ENCODE results near the gene APBB1IP.
A peak's percentile ranks its signal among the peaks of the same experiment; 100 is the strongest.
"Not testable (repeated sequence)": the region's sequence is repeated elsewhere in the genome, so short reads cannot be mapped to it uniquely, and the experiment has no call there.

Gene APBB1IP

GRCh38 chr10:26477501-26477900 is 39.4 kb downstream of the APBB1IP start:
- no peak for DNase-seq (ENCODE audit: low read depth in 2 of 2)

DNA sequence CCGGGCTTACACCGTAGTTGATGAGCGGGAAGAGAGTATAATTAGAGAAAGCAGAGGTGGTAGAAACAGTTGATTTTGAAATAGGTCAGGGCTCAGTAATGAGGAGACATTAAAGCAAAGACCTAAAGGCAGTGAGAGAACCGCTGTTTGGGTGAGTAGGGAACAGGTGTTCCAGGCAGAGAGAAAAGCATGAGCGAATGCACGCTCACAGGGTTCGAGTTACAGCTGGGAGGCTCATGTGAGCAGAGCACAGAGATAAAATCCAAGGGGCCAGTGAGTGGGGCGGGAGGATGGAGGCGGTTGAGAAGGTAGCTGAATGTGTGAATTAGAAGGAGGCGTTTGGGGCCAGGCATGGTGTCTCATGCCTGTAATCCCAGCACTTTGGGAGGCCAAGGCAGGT is 39.9 kb downstream of the APBB1IP start:
- DNase-seq (ENCODE audit: low read depth in 2 of 2) = no peak

- DNase-seq (ENCODE audit: low read depth in 2 of 2) = no peak
Observed at GRCh38 chr10:26479766-26480492, 41.8 kb downstream of the APBB1IP start.

DNA sequence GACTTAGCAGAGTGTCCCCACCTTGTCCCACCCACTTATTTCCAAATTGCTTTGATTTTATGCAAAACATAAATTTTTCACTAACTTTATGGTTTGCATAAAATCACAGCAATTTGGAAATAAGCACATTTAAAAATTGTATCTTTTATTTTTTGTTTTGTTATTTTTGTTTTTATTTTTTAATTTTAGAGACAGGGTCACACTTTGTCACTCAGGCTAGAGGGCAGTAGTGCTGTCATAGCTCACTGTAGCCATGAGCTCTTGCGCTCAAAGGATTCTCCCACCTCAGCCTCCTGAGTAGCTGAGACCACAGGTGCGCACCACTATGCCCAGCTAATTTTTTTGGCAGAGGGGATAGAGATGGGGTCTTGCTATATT is 43.2 kb downstream of the APBB1IP start:
- no peak for DNase-seq (ENCODE audit: low read depth in 2 of 2)

- DNase-seq (ENCODE audit: low read depth in 2 of 2) = no peak
Observed at GRCh38 chr10:26481914-26482550, 43.9 kb downstream of the APBB1IP start.

GRCh38 chr10:26483554-26483953 is 45.4 kb downstream of the APBB1IP start:
- DNase-seq (ENCODE audit: low read depth in 2 of 2) = no peak

GRCh38 chr10:26485150-26485941 is 47.2 kb downstream of the APBB1IP start:
- DNase-seq (ENCODE audit: low read depth in 2 of 2) = no peak

- no peak for DNase-seq (ENCODE audit: low read depth in 2 of 2)
Observed at GRCh38 chr10:26486304-26486703, 48.2 kb downstream of the APBB1IP start.

GRCh38 chr10:26486990-26487850 is 49.1 kb downstream of the APBB1IP start:
- DNase-seq (ENCODE audit: low read depth in 2 of 2) = peak in 1 of 2 donors; percentile 59

DNA sequence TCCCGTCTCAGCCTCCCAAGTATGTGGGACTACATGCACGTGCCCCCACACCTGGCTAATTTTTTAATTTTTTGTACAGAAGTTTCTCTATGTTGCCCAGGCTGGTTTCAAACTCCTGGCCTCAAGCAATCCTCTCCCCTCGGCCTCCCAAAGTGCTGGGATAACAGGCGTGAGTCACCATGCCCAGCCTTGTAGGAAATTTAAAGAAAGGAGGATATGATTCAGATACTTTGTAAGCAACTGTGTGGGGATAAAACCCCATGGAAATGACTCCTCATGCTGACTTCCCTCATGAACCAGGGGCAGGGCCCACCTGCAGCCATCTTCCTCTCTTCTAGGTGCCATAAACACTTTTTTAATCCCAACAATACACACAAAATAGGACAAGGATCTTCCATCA is 50.2 kb downstream of the APBB1IP start:
- no peak for DNase-seq (ENCODE audit: low read depth in 2 of 2)

DNA sequence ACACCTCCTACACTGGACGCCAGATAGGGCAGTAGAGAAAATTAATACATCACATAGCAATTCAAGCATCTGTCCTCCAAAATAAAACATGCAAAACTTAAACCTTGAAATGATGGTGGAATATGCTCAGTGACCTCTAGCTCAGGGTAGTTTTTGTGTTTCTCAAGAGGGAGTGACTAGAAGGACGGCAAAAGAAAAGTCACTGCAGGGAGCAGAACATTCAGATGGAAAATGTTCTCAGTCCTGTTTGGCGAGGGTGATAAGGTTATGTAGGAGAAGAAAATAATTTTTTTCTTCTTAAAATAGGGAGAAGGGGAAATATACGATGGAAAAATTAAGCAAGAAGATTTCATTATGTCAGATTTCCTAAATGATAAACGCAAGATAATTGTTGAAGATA is 50.9 kb downstream of the APBB1IP start:
- no peak for DNase-seq (ENCODE audit: low read depth in 2 of 2)

DNA sequence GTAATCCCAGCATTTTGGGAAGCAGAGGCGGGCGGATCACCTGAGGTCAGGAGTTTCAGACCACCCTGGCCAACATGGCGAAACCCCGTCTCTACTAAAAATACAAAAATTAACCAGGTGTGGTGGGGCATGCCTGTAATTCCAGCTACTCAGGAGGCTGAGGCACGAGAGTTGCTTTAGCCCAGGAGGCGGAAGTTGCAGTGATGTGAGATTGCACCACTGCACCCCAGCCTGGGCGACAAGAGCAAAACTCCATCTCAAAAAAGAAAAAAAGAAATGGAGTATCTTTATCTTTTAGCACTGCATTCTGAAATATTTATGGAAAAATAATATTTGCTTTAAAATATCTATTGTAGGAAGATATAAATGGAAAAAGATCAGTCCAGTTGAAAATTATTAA is 52.2 kb downstream of the APBB1IP start:
- not testable (repeated sequence) for DNase-seq (ENCODE audit: low read depth in 2 of 2)

DNA sequence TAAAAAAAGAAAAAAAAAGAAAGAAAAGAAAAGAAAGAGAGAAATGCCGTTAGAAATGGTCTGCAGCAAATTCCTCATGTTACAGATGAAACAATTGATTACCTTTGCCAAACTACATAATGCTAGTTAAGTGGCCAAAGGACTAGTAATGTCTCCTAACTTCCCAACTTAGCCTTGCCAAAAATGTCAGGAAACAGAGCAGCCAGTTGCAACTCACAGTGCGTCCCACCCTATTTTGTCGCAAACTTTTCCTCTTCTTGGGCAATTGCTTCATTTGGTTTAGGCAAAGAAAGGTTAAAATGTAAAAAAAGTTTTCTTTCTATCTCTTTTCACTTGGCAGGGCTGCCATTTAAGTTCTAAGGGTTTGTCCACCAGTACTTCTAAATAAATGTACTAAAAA is 53.1 kb downstream of the APBB1IP start:
- DNase-seq (ENCODE audit: low read depth in 2 of 2) = no peak

DNA sequence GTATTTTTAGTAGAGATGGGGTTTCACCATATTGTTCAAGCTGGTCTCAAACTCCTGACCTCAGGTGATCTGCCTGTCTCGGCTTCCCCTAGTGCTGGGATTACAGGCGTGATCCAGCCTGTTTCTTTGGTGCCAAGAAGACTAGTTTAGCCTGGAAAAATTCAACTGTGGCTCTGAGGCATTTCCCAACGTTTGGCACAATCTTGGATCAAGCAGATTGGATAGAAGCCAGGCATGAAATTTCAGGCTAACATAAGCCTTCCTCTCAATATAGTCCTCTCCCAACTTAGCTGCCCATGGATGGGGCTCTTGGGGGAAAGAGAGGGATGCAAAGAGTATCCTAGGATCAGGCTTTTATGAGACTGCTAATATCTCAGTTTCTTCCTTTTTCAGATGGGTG is 53.8 kb downstream of the APBB1IP start:
- no peak for DNase-seq (ENCODE audit: low read depth in 2 of 2)

DNA sequence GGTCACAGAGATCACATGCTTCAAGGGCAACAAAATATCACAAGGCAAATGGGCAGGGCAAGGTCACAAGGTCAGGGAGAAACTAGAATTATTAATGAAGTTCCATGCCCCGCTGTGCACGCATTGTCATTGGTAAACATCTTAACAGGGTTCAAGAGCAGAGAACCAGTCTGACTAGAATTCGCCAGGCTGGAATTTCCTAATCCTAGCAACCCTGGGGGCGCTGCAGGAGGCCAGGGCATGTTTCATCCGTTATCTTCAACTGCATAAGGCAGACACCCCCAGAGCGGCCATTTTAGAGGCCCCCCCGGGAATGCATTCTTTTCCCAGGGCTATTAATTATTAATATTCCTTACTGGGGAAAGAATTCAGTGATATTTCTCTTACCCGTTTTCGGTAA is 54.6 kb downstream of the APBB1IP start:
- not testable (repeated sequence) for DNase-seq (ENCODE audit: low read depth in 2 of 2)

DNA sequence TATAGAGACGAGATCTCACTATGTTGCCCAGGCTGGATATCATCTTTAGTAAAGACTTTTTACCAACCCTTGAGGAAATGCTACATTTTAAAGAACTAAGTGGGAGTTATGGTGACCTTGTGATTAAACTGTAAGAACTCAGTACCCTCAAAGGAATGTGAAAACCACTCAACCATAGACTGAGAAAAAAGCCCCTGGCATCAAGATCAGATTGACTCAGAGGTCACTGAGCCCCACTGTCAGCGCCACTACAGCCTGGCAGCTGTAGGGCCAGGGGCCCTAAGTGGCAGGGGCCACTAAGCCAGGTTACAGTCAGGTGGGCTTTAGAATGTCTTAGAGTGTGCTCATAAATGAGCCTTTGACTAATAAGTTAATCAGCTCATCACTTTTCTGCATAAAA is 55.9 kb downstream of the APBB1IP start:
- DNase-seq (ENCODE audit: low read depth in 2 of 2) = no peak

- DNase-seq (ENCODE audit: low read depth in 2 of 2) = no peak
Observed at GRCh38 chr10:26499426-26499825, 61.3 kb downstream of the APBB1IP start.

DNA sequence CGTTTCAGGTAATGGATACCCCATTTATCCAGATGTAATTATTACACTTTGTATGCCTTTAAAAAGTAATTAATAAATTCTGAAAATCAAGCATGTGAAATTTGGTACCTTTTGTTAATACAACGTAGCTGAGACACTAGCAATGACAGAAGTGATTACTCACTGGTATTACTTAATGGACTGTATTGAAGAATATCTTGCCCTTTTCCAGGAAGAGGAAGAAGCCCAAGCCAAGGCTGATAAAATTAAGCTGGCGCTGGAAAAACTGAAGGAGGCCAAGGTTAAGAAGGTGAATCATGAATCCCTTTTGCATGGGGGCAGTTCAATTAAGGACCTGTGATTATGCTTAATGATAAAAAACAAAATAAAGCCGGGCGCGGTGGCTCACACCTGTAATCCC is 64.8 kb downstream of the APBB1IP start:
- no peak for DNase-seq (ENCODE audit: low read depth in 2 of 2)

- DNase-seq (ENCODE audit: low read depth in 2 of 2) = no peak
Observed at GRCh38 chr10:26503911-26504310, 65.8 kb downstream of the APBB1IP start.

- not testable (repeated sequence) for DNase-seq (ENCODE audit: low read depth in 2 of 2)
Observed at GRCh38 chr10:26504429-26504828, 66.3 kb downstream of the APBB1IP start.

DNA sequence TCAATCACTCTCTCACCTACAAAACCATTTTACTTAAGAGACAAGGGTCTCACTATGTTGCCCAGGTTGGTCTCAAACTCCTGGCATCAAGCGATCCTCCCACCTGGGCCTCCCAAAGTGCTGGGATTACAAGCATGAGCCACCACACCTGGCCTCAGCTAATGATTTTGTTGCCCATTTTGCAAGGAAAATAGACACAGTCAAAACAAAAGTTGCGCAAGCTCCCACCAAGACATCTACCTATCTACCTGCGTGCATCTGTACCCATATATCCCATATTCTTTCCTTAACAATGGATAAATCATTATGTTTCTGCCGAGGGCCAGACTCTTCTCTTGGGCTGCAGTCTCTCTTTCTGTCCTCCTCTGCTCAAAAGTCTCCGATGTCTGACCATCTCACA is 67.3 kb downstream of the APBB1IP start:
- DNase-seq (ENCODE audit: low read depth in 2 of 2) = no peak

DNA sequence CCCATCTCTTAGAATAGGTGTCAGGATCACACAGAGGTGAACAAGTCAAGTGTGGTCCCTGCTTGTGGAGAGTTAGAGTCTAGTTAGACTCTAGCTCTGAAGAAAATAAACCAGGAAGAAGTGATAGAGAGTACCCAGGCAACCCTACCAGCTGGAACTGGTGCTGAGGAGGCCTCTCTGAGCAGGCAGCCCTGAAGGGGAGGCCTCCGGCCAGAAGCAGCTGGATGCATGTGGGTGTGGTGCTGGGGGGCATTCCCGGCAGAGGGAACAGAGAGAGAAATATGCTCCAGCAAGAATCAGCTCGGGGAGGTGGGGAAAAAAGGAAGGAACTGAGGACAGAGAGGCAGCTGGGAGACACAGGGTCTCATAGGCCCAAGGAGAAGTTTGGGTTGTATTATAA is 68.6 kb downstream of the APBB1IP start:
- no peak for DNase-seq (ENCODE audit: low read depth in 2 of 2)
